H1 (cell line): ENCODE data around the gene MYH16. TPM values are rescaled to one million over a fixed set of nuclear protein-coding genes. Genes with fewer than 3 reads are reported as not detected.

Experiments used
- CBX8 ChIP-seq: fragments of 300-800, 300-1000 bp; sonication (generic); IDR thresholded peaks from 2 replicates; pipeline ENCODE4 v1.7.1; 2016; ENCODE audit warnings: low read depth, low read length, borderline replicate concordance
- CEBPB ChIP-seq: IDR thresholded peaks from 2 replicates; pipeline ENCODE4 v1.6.1; 2012; ENCODE audit warnings: low read depth, low read length
- RAD21 ChIP-seq, 2 experiments: IDR thresholded peaks in 1 of 2; conservative IDR thresholded peaks in 1 of 2; 2 replicates each; pipeline ENCODE4 v1.6.1; 2011; ENCODE audit warnings: low read depth in 2 of 2, low read length in 2 of 2, improper control_type of control experiment in 1 of 2, inconsistent platforms in 1 of 2, mild to moderate bottlenecking in 1 of 2, moderate library complexity in 1 of 2
- polyA plus RNA-seq, 7 experiments: library from polyadenylated mRNA; depleted of rRNA in 3 of 7; stranded (reverse) in 5 of 7; unstranded in 2 of 7; fragments of >200 nt in 5 of 7; fragments of 200-250 nt in 2 of 7; gene quantifications; 1 replicate in 5 of 7; 2 replicates in 1 of 7; 4 replicates in 1 of 7; pipeline versions ENCODE4 v1.2.1 to v1.2.3, GENCODE V29; 2011 to 2013; ENCODE audit warnings: missing spikeins in 2 of 7, mixed read lengths in 2 of 7
- total RNA-seq: library from RNA; stranded (reverse); fragmentation: NEBNext Ultra II Directional; extraction: Animal tissue kit (Norgen Biotek cat#: 25700); gene quantifications from 2 replicates; pipeline ENCODE4 v1.2.1, GENCODE V29; 2021

The MYH16 gene
- total and polyA plus RNA-seq, 2 of the 8 experiments (the other 6 are each of a cell fraction or from before 2014, with no cell fraction given): not detected

DNA sequence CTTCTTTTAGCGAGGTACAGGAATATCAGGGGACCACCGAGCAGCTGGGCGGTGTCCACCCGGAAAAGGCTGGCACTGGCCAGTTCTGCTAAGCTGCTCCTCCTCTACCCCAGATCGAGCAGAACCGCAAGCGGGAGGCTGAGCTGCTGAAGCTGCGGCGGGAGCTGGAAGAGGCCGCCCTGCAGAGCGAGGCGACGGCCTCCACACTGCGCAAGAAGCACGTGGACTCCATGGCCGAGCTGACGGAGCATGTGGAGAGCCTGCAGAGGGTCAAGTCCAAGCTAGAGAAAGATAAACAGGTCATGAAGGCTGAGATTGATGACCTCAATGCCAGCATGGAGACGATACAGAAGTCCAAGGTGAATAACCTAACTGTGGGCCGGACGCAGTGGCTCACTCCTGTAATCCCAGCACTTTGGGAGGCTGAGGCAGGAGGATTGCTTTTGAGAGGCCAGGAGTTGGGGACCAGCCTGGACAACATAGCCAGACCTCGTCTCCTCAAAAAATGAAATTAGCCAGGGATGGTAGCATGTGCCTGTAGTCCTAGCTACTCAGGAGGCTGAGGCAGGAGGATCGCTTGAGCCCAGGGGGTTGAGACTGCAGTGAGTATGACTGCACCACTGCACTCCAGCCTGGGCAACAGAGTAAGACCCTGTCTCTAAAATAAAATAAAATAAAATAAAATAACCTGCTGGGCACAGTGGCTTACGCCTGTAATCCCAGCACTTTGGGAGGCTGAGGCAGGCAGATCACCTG, 15.3 kb downstream of the MYH16 start (continued):
- TF ChIP-seq RAD21 (IDR thresholded peaks at IDR 0.05 in 1 of 2, conservative IDR thresholded peaks at IDR 0.05 in 1 of 2; ENCODE audit: low read depth in 2 of 2, low read length in 2 of 2) (no peak), CBX8 (no peak), CEBPB (no peak)
